Subcutaneous adipose tissue (tissue), 4 donors: ENCODE results near the gene NTSR2. TPM values are rescaled to one million over a fixed set of nuclear protein-coding genes. Genes with fewer than 3 reads are reported as not detected.

Experiments
- CTCF ChIP-seq: fragments of 450-650 bp; IDR thresholded peaks from one replicate; pipeline ENCODE4 v1.5.1; 2016; ENCODE audit warnings: low read depth, mild to moderate bottlenecking, control low read depth, antibody characterized with exemption, moderate library complexity
- total RNA-seq, 4 donors: library from RNA; depleted of rRNA; stranded (reverse); fragments of >200 nt; gene quantifications; one replicate each; pipeline ENCODE4 v1.1.0, GENCODE V29; 2016

NTSR2 gene
- total RNA-seq, 4 donors from 2014 or later, result 1.1 TPM; not detected in 2

DNA sequence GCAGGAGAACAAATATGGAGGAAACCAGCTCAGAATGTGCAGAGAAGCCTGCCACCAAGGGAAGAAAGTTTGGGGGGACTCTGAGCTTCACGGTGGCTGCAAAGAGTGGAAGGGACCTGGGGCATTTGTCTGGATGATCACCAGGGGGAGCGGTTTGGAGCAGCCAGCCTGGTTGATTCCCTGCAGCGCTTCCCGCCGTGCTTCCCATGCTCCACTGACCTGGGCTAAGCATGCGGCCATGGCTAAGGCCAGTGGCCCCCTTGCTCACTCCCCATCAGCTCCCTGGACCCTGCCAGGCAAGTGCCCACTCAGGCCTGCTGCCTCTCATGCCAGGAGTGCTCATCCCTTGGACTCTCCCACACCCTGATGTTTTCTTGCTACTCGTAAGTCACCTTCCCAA lies 27.0 kb downstream of the NTSR2 start:
- TF ChIP-seq CTCF, result no peak

DNA sequence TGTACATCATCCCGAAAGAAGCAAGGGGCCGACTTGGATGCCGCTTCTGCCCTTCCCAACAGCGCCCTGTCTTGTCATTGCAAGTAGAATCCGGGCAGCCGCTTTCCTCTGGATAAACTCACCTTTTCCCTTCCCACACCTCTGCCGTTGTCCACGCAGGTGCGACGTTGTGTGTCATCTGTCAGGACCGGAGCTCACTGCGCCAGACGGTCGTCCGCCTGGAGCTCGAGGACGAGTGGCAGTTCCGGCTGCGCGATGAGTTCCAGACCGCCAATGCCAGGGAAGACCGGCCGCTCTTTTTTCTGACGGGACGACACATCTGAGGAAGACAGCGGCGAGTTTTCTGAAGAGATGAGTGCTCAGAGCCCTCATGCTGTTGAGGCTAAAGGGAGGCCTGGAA lies 29.9 kb downstream of the NTSR2 start:
- TF ChIP-seq CTCF, result no peak

- TF ChIP-seq CTCF, result no peak
Measured at GRCh38 chr2:11639503-11639902, 30.5 kb downstream of the NTSR2 start.

DNA sequence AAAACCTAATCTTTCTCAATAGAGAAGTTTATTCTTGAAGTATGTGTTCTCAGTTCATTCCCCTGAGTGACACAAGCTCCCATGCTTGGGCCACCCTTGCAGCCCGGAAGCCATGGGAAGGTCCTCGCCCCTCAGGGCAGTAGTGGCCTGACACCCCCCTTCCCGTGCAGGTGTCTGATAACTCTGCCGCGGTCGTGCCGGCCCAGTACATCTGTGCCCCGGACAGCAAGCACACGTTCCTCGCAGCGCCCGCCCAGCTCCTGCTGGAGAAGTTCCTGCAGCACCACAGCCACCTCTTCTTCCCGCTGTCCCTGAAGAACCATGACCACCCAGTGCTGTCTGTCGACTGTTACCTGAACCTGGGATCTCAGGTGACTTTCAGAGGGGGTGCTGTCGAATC lies 32.4 kb downstream of the NTSR2 start:
- no peak for TF ChIP-seq CTCF

GRCh38 chr2:11636593-11637295 lies 33.3 kb downstream of the NTSR2 start:
- TF ChIP-seq CTCF, result no peak

DNA sequence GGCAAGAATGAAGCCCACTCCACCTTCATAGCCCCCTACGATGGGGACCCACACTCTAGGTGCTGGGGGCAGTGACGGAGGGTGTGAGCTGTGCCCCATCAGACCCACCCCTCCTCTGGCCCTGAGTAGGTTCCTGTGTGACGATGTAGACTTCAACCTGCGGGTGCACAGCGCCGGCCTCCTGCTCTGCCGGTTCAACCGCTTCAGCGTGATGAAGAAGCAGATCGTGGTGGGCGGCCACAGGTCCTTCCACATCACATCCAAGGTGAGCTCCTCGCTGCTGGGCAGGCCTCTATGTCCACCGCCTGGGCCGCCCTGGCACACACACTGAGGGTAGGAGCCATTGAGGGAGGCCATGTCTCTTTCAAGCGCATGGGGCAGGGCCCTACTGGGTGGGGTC lies 34.9 kb downstream of the NTSR2 start:
- no peak for TF ChIP-seq CTCF

- TF ChIP-seq CTCF, result no peak
Measured at GRCh38 chr2:11634584-11634983, 35.4 kb downstream of the NTSR2 start.
